IPS DF 19.7 (cell line): ENCODE results near the gene CMTR1.

Experiments
- DNase-seq: peaks from one replicate; pipeline ENCODE4 v3.0.0-alpha.2; 2013; ENCODE audit warnings: low read depth, low spot score

CMTR1 gene

DNA sequence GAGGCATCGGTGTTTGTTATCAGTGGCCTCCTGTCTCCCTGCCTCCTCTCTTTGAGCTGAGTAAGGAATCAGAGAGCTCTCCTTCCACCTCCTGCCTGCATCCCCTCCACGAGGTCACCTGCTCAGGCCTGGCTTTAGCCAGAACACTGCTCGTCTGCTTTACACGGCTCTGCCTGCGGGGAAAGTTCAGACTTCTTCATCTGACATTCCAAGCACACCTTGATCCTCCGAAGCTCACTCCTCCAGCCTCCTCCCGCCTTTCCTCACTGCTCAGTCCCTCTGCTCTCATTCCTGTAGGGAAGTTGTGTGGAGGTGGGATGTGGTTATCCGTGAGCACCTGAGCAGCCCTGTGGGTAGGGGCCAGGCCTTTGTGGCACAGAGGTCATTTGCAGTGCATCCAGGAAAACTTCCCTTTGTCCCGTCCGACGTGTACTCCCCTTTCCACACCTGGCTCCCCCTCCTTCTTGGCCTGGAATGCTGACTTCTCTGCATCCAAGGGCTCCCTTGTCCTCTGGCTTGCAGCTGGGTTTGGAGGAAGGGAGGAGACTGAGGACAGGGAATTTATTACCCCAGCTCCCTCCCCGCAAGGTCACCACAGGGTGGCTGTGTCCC lies 79.5 kb downstream of the CMTR1 start:
- DNase-seq: no peak

DNA sequence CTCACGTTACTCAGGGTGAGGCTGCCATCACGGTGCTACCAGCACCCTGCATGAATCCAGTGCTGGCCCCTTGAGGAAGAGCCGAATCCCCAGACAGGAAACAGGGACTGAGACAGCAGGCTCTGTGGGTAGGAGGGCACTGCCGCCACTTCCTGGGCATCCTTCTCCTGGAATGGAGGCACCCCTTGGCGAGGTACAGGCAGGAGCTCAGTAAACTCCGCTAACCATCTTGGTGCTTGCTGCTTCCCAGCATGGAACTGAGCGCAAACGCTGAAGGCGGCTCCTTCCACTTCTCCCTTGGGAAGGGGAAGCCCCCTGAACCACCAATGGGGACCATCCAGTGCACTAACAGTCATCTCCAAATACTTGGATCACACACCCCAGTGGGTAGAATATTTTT lies 80.1 kb downstream of the CMTR1 start:
- DNase-seq: no peak

GRCh38 chr6:37513576-37513975 lies 80.6 kb downstream of the CMTR1 start:
- DNase-seq: no peak

GRCh38 chr6:37514321-37514771 lies 81.3 kb downstream of the CMTR1 start:
- DNase-seq: no peak

DNA sequence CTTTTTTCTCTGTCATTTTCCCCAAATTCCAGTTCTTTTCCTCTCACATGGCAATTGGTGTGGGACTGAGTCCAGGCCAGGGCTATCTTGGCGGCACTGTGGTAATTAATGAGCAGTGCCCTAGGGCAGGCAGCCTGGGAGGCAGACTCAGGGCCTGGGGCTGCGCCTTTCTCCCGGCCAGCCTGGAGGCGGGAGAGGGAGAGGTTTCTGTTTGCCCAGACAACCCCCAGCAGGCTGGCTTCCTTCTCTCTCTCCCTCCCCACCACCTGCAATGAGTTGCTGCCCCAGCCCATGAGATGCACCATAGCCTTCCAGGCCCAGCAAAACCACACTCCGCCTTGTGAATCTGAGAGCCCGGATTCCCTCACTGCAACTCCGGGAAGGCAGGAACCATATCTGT lies 81.8 kb downstream of the CMTR1 start:
- DNase-seq: no peak

DNA sequence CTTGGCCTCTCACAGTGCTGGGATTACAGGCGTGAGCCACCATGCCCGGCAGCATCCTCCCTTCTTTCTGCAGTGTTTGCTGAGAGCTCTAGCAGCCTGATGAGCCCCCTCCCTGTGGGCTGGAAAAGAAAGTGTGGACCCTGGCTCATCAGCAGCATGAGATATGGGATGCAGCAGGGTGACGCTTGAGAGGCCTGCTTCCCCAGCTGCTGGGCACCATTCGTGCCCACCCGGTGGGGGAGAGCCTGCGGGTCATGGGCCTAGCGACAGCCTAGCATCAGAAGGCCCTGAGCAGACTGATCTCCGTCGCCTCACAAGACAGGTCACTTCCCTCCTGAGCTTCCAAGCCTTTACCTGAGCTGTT lies 82.7 kb downstream of the CMTR1 start:
- no peak for DNase-seq

DNA sequence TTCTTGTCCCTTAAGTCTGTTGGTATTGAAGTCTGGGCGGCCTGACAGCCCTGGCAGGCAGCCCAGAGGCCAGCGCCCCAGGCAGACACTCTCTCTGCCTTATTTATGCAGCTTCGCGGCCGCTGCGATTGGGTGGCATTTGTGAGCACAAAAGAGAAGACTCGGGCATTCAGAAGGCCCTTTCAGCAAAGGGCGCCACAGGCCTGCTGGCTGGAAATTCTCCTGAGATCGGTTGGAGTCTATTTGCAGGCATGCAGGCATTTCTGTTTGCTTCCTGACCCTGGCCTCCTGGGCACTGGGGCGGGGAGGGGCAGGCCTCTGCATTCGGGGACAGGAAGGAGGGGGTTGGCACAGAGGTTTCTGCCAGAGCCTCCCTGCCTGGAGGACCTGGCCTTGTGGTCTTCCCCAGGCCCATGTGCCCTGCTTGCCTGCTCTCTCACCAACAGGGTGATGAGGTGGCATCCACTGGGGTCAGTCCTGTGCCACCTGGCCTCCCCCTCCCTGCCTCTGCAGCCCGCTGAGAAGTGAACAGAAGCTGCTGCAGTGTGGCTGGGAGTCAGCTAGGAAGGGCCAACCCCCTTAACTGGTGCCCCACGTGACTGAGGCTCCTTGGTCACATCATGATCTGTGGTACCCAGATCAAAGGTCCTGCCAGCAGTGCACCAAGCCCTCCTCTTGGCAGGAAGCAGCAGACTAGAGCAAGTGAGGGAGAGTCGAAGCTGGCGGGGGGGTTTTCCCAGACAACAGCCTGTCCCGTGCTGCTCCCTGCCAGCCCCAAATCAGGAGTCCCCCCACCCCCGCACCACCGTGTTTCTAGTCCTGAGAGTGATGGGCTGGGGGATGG lies 83.3 kb downstream of the CMTR1 start:
- DNase-seq: no peak

DNA sequence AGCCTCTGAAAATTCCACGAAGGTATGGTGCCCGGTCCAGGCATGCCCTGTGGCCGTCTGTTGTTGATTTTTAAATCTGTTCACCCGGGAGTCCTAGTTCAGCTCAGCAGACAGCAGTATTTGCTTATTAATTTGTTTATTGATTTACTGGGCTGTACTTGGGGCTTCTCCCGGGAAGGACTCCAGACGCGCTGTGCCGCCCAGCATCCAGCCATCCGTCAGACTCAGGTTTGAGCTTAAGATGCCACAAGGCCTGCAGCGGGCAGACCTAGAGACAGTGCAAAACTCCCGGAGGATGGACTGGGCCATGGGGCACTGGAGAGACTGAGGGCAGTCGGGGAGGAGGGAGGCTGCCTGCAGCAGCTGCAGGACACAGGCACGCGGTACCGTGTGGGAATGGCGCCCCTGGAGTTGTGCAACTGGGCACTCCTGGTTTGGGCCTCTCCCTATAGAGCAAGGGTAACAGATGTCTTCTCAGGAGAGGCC lies 83.9 kb downstream of the CMTR1 start:
- no peak for DNase-seq

- no peak for DNase-seq
Measured at GRCh38 chr6:37517411-37517812, 84.4 kb downstream of the CMTR1 start.

DNA sequence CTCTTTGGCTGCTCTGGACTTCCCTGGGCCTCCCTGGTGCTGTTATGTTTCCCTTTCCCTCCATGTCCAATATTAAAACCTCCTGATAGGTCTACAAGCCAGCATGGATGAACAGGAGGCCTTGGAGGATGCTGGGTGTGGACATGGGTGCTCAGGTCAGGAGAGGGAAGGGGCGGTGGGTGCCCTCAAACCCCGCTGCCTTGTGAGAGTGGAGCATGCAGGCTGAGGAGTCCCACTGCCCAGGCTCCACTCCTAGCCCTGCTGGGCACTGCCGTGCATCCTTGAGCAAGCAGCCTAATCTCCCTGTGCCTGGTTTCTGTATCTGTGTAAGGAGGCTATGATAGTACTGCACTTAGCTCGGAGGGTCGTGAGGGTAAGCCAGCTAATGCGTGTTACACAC lies 85.1 kb downstream of the CMTR1 start:
- DNase-seq: no peak

GRCh38 chr6:37519461-37519860 lies 86.4 kb downstream of the CMTR1 start:
- no peak for DNase-seq

GRCh38 chr6:37520926-37521325 lies 87.9 kb downstream of the CMTR1 start:
- no peak for DNase-seq

DNA sequence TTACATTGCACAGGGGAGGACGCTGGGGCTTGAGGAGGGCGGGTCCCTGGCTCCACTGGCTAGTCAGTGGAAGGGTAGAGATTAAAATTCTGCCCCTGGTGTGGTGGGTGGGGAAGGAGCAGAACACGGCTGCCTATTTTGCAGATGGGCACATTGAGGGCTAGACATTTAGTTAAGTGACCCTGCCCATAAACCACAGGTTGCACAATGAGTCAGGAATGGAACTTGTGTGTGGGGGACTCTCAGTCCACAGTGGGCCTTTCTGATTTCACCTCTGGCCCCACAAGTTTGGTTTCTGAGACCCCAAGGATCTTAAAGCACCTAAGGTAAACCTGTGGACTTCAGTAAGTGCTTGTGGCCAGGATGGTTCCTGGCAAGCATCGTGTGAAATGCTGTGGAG lies 88.7 kb downstream of the CMTR1 start:
- DNase-seq: no peak

DNA sequence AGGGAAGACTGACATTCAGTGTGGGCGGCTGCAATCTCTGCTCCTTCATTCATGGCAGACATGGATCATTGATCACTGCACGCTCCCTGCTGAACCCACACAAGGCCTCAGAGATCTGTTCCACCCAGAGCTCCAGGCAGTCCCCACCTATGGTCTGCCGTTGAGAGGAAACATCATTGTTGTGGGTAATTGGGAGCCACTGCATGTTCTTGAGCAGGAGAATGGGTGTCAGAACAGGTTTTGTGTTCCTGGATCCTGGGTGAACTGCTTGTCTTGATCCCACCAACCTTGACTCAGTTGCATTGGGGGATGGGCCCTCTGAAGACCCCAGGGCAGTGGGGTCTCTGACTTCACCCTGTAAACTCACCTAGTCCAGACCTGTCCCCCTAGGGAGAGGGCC lies 89.8 kb downstream of the CMTR1 start:
- no peak for DNase-seq

- DNase-seq: no peak
Measured at GRCh38 chr6:37523412-37523811, 90.4 kb downstream of the CMTR1 start.

- no peak for DNase-seq
Measured at GRCh38 chr6:37524025-37524969, 91.3 kb downstream of the CMTR1 start.

DNA sequence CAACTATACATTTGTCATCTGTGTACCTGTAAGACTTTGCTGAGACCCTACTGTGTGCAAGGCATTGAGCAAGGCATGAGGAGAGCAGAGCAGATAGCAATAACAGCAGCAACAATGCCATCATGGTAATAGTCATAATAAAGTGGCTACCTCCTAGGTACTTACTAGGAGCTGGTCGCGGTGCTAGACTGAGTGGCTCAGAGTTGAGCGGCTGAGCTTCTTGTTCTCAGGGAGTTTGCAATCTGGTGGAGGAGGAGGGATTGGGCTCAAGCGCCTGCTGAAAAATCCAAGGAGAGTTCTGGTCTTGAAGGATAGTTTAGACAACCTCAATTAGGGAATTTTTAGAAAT lies 91.9 kb downstream of the CMTR1 start:
- DNase-seq: no peak

- no peak for DNase-seq
Measured at GRCh38 chr6:37525460-37526357, 92.7 kb downstream of the CMTR1 start.

- no peak for DNase-seq
Measured at GRCh38 chr6:37528541-37528940, 95.5 kb downstream of the CMTR1 start.

- no peak for DNase-seq
Measured at GRCh38 chr6:37530297-37530696, 97.3 kb downstream of the CMTR1 start.

DNA sequence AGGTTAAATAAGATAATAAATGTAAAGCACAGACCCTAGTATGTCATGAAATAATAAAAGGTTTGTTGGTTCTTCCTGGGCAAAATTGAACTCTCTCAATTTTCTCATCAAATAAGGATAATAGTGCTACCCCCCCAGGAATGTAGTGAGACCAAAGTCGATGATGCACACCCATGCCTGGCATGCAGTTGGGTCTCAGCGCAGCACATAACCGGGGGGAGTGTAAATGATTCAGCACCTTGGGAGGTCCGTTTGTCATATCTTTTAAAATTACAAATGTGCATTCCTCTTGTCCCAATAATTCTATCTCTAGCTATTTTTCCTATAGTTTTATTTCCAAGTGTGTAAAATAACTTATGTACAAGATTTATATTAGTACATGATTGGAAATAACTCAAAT lies 98.0 kb downstream of the CMTR1 start:
- no peak for DNase-seq
